Measurements from ENCODE around the gene LTC4S. TPM values are rescaled to one million over a fixed set of nuclear protein-coding genes. Genes with fewer than 3 reads are reported as not detected.

Gene LTC4S
- total RNA-seq, 1 experiment from 2014 or later = 3.7 TPM

- H3K4me1 Mint-ChIP-seq = peaks cover 31 to 36% of the 10 kb centered on the region in 2 experiments
- Histone ChIP-seq H4K8ac (replicated peaks; ENCODE audit: insufficient read length, low read depth, low read length) (no peak overlapping the region), H4K91ac (ENCODE audit: insufficient read length, low read depth, low read length) (no peak overlapping the region), H3K9me3 (ENCODE audit: control insufficient read depth, low read depth, low read length) (no peaks in the 10 kb centered on the region), H3K27ac (ENCODE audit: insufficient read length, low read depth, low read length) (no peak overlapping the region), H3K79me1 (ENCODE audit: insufficient read depth, low read depth, low read length, poor library complexity, severe bottlenecking) (peaks cover 5% of the 10 kb centered on the region), H3K4me1 (ENCODE audit: insufficient read depth, low read length) (no peaks in the 10 kb centered on the region), H3K4me2 (ENCODE audit: insufficient read depth, insufficient read length, low read length) (no peak overlapping the region), H2BK12ac (ENCODE audit: insufficient read length, low read depth, low read length) (no peak overlapping the region), H3K23me2 (ENCODE audit: insufficient read length, low read depth, low read length, poor library complexity, severe bottlenecking) (peaks cover 5% of the 10 kb centered on the region), H2AFZ (ENCODE audit: low read length) (no peak overlapping the region), H3K9ac (ENCODE audit: extremely low read depth, insufficient read length, low read length) (no peak overlapping the region), H2BK15ac (ENCODE audit: low read depth, low read length) (no peak overlapping the region), H2AK5ac (ENCODE audit: insufficient read length, low read length) (no peak overlapping the region), H3K27me3 (ENCODE audit: insufficient read depth, low read length) (no peaks in the 10 kb centered on the region), H3K4ac (ENCODE audit: low read depth, low read length) (no peak overlapping the region), H3K23ac (ENCODE audit: insufficient read length, low read depth, low read length) (no peak overlapping the region), H4K20me1 (ENCODE audit: control insufficient read depth, insufficient read depth, insufficient read length) (no peaks in the 10 kb centered on the region), H3K56ac (ENCODE audit: insufficient read length, low read depth, low read length) (no peak overlapping the region), H3T11ph (ENCODE audit: low read length) (no peak overlapping the region), H3K79me2 (ENCODE audit: insufficient read depth, low read length) (no peaks in the 10 kb centered on the region; the same call in 1 of the 2 replicates), H4K5ac (ENCODE audit: insufficient read length, low read depth, low read length) (no peak overlapping the region), H2BK5ac (ENCODE audit: insufficient read length, low read length) (no peak overlapping the region), H2BK120ac (ENCODE audit: low read depth, low read length, poor library complexity, severe bottlenecking) (no peak overlapping the region), H3K18ac (ENCODE audit: insufficient read length, low read depth, low read length) (no peak overlapping the region), H2BK20ac (ENCODE audit: low read depth, low read length, poor library complexity, severe bottlenecking) (no peak overlapping the region), H3K14ac (ENCODE audit: insufficient read depth, low read length) (no peak overlapping the region)
- no peaks in the 10 kb centered on the region for H3K9me3 Mint-ChIP-seq
- DNase-seq = no peak
- peaks cover 4% of the 10 kb centered on the region for H3K27me3 Mint-ChIP-seq (ENCODE audit: low read depth)
- WGBS (ENCODE audit: extremely low coverage, insufficient read length, low lambda C conversion rate) = no CpG with 5 or more reads among the region's 21 CpGs
- TF ChIP-seq CTCF (conservative IDR thresholded peaks at IDR 0.05) = no peak
- H3K27ac Mint-ChIP-seq = no peak overlapping the region
- no peak overlapping the region for H3K4me3 Mint-ChIP-seq
- H3K36me3 Mint-ChIP-seq (ENCODE audit: insufficient read depth in 1 of 3, low read depth in 3 of 3) = peaks cover 21 to 45% (median 38%) of the 10 kb centered on the region in 3 experiments; a peak in 6 of 7 replicates
Observed at GRCh38 chr5:179800071-179800695, 6.4 kb downstream of the LTC4S start.

Data from H9 (cell line).